GM18498 (cell line): ENCODE data around the gene RPL36A.

Experiments used
- ATAC-seq: cut with Tn5 transposase; IDR thresholded peaks from one replicate; pipeline ENCODE4 v1.9.1; 2021; ENCODE audit warnings: mild to moderate bottlenecking, moderate library complexity; ENCODE audit not compliant: unreplicated experiment

RPL36A gene

DNA sequence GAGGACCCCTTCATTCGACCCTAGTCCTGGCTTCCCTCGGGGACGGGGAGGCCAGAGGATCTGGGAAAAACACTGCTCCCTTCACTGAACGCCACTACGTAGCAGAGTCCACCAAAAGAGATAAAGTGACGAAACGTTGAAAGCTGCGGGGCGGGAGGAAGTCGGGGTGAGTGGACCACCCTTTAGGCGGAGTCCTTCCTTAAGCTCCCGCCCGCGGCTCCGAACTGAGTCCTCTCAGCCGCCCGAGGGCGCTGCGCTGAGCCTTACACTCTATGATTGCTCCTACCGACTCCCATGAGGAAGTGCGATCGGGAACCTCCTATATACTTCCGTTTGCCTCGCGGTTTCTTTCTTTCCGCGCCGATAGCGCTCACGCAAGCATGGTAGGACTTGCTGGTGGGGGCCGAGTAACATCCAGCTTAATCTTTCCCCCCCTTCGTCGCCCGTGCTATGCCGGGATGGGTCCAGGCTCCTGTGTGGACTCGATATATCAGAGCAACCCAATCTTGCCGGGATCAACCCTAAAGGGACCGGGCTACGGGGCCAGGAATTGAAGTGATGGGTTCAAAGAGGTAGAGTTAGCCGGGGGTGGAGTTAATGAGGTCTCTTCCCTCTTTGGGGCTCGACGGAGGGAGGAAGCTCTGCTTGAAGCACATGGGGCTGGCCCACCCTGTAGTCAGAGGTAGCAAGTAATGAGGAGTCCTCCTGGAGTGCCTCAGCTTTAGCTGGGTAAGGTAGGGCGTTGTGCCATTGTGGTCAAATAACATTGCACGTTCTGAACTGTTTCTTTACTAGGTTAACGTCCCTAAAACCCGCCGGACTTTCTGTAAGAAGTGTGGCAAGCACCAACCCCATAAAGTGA is at the start of gene RPL36A:
Gene RPL36A (plus strand): TSS at position 348 of the 862 bp plus-strand sequence. CDS start 33 bp downstream, at position 381.
- ATAC-seq: peak; percentile 87

DNA sequence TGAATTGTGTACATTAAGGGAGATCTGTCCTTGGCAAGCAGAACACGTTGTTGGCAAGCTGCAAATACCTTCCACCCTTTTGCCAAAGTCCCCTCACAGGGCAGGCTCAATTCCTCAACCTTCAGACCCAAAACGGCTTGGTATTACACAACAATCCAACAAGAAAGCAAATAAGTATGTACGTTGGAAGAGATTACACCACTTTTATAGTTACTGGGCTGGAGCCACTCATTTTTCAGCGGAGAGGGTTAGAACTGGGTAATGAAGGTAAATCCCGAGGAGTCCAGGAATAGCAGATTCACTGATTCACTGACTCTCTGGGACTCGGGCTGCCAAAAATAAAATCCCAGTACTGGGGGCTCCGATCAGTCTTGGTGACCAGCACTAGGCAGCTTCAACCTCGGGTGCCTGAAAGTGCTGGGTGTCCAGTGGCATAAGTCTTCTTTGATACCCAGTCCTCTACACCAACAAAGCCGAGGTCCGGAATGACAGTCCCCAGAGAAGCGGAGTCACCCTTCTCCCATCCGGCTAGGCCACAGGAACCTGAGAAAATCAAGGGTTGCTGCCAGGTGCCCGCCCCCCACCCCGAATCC is 42.9 kb upstream of the RPL36A start:
- peak; percentile 7 for ATAC-seq

DNA sequence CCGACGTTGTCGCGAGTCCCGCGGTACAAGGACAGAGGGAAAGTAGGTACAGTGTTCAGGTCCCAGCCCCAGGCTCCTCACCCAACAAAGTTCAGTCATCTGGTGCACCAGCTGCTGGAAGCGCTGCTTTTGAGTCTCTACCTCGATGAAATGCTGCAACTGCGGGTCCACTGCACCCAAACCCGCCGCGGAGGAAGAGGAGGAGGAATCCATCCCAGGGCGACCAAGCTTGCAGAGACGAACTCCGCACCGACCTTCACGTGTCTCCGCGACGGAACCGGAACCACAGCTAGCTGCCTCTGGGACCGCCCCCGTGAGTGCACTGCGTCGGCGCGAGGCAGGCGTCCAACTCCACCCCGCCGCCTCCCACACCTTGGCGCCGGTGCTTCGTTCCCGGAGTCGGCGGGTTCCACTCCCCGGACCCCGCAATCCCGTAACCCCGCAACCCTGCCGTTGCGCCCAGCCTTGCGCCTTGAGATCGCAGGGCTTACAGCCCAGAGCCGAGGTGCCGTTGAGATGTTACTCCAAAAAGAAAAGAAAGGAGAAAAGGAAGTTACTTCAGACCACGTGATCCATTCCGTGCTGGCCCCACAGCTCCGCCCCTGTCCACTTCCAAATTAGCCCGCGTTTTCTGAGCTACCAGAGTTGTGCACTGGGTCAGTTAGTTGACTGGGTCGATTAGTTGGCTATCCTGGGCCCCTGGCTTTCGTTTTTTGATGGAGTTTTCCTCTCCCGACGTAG is 42.2 kb upstream of the RPL36A start, which contains the start of gene TIMM8A:
Gene TIMM8A (minus strand): TSS at position 291 of the 741 bp plus-strand sequence. CDS start 78 bp downstream, at position 213.
- peak; percentile 99 for ATAC-seq

DNA sequence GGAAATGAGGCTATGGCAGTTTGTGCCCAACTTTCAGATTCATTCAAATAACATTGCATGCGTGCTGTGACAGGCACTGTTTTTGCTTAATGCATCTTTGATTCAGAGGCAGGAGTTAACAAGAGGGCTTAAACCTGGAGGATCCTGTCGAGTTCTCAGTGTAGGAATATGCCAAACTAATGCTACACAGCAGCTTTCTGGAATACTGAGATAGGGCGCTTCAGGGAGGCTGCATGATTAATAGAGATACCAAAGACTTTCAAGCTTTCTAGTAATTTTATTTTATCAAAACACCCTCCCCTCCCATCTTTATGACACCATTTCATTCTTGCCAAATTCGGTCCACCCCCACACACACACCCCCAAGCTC is 41.6 kb upstream of the RPL36A start:
- ATAC-seq: no peak

GRCh38 chrX:101357166-101357795 is 33.5 kb upstream of the RPL36A start:
- no peak for ATAC-seq

DNA sequence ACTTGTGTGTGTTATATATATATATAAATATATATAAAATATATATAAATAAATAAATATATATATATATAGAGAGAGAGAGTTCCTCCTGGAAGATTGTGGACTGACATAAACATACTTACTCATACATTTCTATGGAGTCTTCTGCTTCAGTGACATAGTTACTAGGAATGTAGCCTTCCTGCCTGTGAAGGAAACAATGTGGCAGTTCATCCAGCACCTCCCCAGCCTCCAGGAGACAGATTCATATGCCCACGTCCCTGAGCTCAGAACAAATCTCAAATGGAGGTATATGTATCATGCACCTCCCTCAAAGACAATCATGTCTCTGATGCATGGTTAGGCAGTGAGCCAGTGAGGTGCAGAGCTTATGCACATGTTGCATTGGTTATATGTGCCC is 30.8 kb upstream of the RPL36A start:
- ATAC-seq: no peak

GRCh38 chrX:101360390-101360789 is 30.4 kb upstream of the RPL36A start:
- ATAC-seq: no peak

DNA sequence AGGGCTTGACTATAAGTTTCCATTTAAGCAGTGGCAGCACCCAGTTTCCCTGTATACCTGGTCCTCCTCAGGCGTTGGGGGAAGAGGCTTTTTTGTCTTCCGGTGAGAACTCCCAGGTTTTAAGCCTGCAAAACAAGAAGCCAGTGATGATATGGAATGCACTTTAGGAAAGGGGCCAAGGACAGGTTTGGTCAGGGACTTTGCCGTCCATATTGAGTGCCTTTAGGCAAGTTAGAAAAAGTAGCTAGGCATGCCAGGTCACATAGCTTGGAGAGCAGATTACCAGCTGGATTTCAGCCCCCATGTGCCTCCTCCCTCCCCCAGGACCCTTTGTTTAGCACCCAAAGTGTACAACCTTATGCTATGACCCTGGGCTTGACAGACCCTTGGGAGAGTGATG is 28.7 kb upstream of the RPL36A start:
- ATAC-seq: no peak

DNA sequence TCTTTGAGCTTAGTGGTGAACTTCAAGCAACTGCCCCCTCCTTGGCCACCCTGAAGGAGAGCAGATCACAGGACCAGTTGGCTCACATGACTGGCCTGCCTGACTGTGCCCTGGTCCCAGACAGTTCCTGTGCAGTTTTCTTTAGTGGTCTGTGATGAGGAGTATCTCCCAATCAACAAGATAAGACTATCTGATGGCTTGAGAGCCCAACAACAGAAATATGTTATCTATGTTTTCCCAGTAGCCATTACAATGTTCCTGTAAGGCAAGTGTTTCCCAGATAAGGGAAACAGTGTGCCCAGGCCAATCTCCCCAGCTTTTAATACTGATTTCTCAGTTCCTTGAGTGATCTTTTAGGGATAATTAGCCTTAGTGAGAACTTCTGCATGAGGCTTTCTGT is 28.1 kb upstream of the RPL36A start:
- no peak for ATAC-seq

DNA sequence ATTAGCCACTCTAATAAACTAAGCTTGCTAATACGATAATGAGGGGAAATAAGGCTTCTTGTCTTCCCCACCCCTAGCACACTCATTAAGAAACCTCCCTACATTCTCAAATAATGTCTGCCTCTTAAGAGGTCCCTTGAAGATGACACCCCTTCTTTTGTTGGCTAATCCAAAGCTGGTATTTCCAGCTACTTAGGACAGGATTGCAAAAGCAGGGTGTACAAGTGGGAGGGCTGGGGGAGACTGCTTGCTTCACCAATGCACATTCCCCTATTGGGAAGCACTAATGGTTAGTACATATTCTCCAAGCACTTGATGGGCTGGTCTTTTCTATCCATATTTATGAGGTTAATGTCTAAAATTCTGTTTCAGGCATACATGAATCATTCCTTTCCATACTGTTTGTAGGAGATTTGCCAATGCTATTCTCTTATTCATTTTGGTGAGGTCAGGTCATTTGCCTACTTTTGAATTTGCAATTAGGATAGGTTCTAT is 25.5 kb upstream of the RPL36A start:
- no peak for ATAC-seq

GRCh38 chrX:101368800-101369199 is 22.0 kb upstream of the RPL36A start:
- ATAC-seq: no peak

GRCh38 chrX:101369687-101370086 is 21.1 kb upstream of the RPL36A start:
- ATAC-seq: no peak

- ATAC-seq: peak; percentile 74
These were observed 19.8 kb upstream of the RPL36A start for GRCh38 chrX:101370888-101371504.

- ATAC-seq: no peak
These were observed 13.3 kb upstream of the RPL36A start for GRCh38 chrX:101377547-101377946.

- peak; percentile 74 for ATAC-seq
These were observed 7.1 kb upstream of the RPL36A start for GRCh38 chrX:101383679-101384205.

GRCh38 chrX:101385026-101385684 is 5.7 kb upstream of the RPL36A start:
- no peak for ATAC-seq

DNA sequence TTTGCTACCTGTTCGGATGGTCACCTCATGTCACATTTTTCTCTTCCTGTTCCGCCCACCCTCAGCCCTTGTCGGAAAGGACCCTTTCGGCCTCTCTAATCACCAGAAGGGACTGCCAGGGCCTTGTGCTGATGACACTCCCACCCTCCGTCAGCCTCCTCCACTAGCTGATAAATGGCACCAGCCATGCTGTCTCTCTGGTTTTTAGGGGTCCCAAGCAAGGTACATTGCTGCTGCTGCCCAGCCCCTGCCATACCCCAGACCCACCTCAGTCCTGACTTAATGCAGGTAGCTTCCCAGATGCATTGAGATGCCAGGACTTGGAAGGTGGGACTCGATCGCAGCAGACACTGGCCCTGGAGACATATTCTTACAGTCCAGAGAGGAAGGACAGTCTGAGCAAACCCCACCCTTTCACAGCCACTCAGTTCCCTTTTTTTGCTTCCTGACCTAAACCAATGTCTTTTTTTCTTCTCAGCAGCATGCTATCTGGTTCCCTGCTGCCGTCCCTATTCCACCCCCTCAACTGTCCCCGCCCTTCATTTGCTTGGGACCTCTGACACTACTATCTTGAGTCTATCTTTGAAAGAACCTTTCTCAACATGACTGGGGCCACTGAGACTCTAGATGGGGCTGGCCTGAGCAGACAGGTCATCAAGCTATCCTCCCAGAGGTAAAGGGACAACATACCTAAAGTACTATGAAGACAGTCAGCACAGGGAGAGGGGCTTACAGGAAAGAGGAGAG is 4.8 kb upstream of the RPL36A start, which contains the start of gene BTK:
Gene BTK (minus strand): TSS at position 397 of the 747 bp plus-strand sequence. CDS start 10,907 bp downstream, outside the sequence.
- ATAC-seq: peak; percentile 67

DNA sequence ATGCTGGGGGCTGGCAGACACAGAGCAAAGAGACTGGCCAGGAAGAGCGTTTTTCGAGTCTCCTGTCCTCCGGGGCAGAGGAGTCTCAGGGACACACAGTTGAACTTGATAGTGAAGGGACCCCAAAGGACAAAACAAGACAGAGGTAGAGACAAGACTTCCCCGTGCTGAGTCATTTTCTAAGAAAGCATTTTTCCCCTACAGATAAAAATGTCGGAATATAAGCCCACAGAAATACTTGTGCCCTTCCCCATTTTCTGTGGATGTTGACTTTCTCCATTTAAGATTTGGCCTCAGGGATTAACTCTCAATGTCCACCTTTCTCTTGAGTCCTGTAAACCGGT is 4.3 kb upstream of the RPL36A start:
- no peak for ATAC-seq

GRCh38 chrX:101388604-101389003 is 2.2 kb upstream of the RPL36A start:
- ATAC-seq: no peak
